HEK293 (cell line): ENCODE results near the gene CCSER2.

Source experiments
- CTCF ChIP-seq: fragments of 450-650 bp; formaldehyde crosslinking; IDR thresholded peaks from 2 replicates; pipeline ENCODE4 v1.5.1; 2016; ENCODE audit warnings: missing biosample characterization, missing genetic modification characterization
- ZNF335 ChIP-seq: fragments of 450-650 bp; formaldehyde crosslinking; conservative IDR thresholded peaks from 2 replicates; pipeline ENCODE4 v1.5.1; 2016; ENCODE audit warnings: missing biosample characterization, missing genetic modification characterization
- ZNF501 ChIP-seq: fragments of 450-650 bp; formaldehyde crosslinking; IDR thresholded peaks from 2 replicates; pipeline ENCODE4 v1.5.1; 2016; ENCODE audit warnings: missing biosample characterization, missing genetic modification characterization
- ZNF549 ChIP-seq: fragments of 450-650 bp; IDR thresholded peaks from 2 replicates; pipeline ENCODE4 v1.5.1; 2018; ENCODE audit warnings: missing biosample characterization, missing genetic modification characterization, mild to moderate bottlenecking, inconsistent platforms, moderate library complexity
- ZNF623 ChIP-seq: fragments of 450-650 bp; formaldehyde crosslinking; IDR thresholded peaks from 2 replicates; pipeline ENCODE4 v1.5.1; 2016; ENCODE audit warnings: missing biosample characterization, missing genetic modification characterization

DNA sequence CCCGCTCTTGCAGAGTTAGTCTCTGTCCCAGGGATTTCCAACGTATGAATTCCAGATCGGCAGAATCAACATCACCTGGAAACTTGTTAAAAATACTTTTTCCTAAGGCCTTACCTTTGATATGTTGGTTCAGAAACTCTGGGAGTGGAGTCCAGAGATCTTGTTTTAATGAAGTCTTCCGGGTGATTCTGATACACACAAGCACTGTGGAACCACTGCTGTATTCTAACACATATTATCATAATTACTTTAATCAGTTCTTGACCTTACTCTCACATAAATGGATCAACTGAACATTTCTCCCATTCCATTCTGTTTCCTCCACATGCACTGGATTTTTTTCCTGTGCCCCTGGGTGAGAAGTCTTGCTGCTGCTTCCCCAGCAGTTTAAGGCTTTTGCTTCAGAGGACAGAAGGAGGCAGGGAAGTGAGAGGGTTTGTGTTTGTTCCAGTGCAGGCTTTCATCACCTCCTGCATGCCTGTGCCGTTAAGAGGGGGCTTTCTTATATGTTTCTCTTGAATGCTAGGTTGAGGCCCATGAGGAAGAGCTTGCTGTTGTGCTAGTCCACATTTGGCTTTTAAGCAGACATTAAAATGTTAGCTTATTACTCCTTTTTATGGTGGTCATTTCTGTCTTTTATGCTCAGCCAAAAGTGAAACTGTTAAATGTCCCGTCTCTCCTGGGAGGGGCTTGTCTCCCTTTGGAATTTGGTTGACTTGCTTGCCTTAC lies 32.4 kb downstream of the CCSER2 start:
- TF ChIP-seq ZNF623 (tag by site-specific recombination) (no peak), CTCF (tag by site-specific recombination) (no peak), ZNF335 (peak; percentile 69), ZNF549 (tag by site-specific recombination) (no peak), ZNF501 (tag by site-specific recombination) (no peak)
